EL (cell line): ENCODE results near the gene ALK.

Experiments
- DNase-seq: peaks from one replicate; pipeline ENCODE4 v3.0.0-alpha.2; 2016

ALK gene

DNA sequence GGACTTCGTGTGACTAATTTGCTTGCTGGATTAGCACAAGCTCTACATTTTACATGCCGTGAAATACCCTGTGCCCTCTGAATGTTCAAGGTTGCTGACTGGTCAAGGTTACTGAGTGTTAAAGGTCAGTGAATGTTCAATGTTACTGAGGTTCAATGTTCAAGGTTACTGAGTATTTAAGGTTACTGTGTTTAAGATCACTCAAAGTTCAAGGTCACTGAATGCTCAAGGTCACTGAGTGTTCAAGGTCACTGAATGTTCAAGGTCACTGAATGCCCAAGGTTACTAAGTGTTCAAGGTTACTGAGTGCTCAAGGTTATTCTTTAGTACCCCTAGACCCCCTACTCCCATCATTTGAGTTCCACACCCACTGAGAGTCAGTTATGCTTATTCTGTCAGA is 528.6 kb downstream of the ALK start:
- no peak for DNase-seq

- no peak for DNase-seq
Measured at GRCh38 chr2:29390136-29390535, 531.2 kb downstream of the ALK start.

- DNase-seq, result no peak
Measured at GRCh38 chr2:29389686-29390085, 531.7 kb downstream of the ALK start.

DNA sequence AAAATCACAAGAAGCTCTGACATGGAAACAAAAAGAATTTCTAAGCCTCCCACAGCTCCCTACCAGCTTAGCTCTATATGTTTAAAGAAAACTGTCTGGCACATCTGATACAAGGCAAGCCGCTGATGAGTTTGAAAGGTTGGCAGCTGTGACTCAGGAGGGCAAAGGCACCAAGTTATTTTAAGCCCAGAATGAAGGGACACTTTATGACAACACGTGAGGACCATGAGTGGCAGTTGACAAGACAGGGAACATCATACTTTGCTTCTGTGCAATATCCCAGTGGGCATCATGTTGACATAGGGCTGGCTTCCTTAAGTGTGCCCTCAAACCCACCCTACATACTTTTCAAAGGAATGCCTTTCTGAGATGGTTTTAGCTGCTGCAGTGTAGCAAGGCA is 533.3 kb downstream of the ALK start:
- no peak for DNase-seq

DNA sequence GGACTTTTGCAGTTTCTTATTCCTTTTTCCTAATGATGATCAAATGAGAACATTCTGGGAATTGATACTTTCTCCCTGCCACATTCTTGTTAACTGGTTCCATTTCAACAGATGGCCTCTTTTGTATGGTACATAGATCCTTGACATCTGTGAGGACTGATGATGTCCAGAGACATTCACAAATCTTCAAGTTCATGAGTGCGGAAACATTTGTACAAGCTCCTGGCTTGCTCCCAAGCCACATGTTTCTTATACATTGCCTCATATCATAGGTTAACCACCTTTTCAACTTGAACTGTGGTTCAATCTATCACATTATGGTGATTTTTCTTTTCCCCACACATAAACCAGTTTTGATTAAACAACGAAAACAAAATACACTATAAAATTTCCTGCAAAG is 538.9 kb downstream of the ALK start:
- DNase-seq, result no peak

- DNase-seq, result no peak
Measured at GRCh38 chr2:29377788-29378187, 543.6 kb downstream of the ALK start.

GRCh38 chr2:29376541-29376940 is 544.8 kb downstream of the ALK start:
- no peak for DNase-seq

- peak; percentile 31 for DNase-seq
Measured at GRCh38 chr2:29375843-29376242, 545.5 kb downstream of the ALK start.

DNA sequence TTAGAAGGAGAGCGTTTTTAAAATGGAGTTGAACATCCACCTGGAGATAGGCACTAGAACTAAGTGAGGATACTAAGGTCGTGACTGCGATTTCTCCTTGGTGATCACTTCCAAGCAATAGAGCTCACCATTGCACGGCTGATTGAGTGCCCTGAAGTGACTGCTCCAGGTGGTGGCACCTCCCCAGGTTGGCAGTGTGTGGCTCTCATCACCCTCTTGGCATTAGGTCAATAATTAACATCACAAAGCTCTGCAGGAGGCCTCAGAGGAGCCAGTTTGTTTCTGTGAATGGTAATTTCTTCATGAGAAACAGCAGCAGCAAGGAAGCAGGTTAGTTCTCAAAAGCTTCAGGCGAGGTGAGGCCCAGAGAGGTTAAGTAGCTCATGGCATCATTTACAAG is 546.6 kb downstream of the ALK start:
- no peak for DNase-seq

DNA sequence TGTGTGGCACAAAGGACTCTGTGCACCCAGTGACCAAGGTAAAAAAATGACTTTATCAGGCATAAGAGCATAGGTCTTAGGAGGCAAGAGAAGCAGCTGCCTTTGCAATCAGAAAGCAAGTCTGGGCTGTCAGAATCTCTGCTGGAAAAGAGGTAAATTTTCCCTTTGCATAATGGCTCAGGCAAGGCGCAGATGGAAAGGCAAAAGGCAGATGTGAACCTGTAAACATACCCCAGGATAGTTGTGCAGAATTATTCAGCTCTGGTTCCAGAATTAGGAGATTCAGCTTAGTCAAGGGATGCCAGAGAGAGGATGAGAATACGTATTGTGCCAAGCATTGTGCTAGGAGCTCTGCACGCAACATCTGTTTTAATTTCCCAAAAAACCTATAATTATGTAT is 547.5 kb downstream of the ALK start:
- no peak for DNase-seq

- DNase-seq, result peak; percentile 23
Measured at GRCh38 chr2:29372185-29372584, 549.2 kb downstream of the ALK start.

DNA sequence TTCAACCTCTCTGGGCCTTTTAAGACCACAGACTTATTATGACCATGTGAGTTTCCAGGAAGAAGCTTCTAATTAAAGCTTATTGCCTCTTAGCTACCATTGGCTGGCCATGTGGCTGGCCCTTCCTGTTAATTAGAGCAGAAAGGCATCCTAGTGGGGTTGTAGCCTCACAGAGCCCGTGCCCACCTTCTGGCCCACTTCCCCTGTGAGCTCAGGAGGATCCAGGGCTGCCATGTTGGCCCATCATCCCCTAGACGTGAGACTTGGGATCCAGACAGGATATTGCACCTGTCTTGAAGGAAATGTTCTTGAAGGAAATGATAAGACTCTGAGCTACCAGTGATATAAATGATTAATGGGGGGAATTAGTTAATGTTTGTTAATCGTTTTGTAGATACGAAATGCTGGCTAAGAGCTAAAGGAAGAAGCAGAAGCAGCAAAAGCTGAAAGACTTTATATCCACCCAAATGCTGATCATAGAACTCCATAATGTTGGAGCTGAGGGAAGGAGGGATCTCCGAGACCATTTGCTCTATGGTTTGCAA is 550.7 kb downstream of the ALK start:
- DNase-seq, result no peak

DNA sequence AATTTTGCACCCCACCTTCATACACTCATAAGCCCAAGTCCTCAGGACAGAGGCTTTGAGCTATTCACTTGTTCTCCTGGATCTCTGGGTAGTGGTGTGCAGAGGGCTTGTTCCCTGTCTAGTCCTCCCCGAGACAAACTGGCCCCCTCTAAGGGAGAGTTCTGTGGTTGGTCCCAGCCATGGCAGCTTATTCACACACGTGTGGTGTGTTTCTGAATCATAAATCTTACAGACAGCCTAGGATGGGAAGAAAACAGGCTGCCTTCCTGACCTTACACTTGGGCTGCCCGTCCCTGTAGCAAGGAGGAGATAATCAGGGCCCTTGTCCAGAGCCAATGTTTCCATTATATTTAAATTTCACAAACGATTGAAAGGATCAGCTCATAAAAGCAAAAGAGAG is 551.2 kb downstream of the ALK start:
- no peak for DNase-seq

DNA sequence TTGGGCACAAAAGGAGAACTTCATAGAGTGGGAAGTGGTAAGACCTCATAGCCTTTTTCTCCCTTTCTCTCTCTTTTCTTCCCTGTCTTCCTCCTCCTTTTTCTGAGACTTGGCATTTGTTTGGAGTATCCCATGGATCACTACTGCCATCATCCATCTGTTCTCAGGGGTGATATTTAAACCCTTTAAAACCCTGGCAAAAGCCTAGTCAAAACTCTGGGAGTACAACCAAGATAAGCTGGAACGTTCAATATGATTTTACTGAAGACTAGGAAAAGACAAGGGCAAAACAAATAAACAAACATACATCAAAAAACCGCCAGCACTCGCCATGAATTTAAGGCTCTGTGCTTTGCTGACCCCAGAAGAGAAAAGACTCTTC is 552.7 kb downstream of the ALK start:
- DNase-seq, result no peak

- DNase-seq, result peak; percentile 51
Measured at GRCh38 chr2:29367986-29368658, 553.3 kb downstream of the ALK start.

DNA sequence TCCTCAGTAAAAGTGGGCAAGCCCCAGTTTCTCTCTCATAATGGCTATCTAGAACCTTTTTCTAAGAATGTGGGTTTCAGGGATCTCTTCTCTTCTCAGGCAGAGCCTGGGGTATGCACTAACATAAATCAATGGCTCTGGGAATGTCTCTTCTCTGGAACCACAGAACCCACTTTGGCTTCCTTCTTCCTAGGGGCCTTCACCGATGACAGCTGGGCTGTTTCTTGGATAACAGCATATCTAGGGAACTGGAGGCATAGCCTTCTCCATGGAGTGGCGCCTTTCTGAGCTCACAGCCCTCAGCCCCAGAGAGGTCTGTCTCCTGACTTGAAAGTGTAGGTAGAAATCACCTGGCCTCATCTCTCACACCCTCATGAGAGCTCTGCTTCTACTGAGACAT is 558.3 kb downstream of the ALK start:
- DNase-seq, result no peak

DNA sequence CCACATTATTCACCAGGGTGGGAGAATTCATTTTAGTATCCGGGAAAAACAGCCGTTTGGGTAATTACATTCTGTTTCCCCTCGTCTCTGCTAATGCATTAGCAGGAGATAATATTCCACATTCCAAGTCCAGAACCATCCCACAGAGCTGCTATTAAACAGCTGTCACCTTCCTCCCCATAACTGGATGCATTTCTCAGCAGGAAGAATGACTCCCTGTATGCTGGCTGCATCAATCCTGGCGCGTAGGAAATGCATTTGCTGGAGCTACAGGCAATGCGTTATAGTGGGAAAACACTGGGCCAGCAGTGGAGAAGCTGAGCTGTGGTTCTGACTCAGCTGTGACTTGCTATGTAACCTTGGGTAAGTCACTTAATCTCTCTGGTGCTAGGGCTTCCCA is 560.2 kb downstream of the ALK start:
- no peak for DNase-seq

DNA sequence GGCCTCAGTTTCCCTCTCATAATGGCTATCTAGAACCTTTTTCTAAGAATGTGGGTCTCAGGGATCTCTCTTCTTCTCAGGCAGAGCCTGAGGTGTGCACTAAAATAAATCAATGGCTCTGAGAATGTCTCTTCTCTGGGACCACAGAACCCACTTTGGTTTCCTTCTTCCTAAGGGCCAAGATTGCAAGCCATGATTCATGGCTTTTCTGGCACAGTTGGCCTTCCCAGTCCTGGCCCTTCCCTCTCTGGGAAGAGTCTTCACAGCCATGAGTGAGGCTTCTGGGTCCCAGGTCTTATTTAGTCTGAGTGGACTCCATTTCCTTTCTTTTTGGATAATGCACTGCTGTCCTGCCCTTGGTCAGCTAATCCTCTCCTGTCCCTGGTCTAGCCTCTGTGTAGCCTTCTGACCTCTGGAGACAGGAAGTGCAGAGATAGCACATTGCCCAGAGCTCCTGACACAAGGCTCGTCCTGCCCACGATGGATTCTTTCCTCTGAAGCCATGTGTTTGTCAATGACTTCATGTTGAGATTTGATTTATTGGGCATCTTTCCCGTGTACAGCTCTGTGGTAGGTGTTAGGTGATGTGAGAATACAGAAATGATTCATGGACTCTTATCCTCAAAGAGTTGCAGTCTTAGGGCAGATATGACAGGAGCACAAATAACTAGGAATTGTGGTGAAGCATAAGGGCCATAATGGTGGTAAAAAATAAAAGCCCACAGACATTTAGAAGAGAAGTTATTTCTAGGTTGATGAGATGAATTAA is 561.2 kb downstream of the ALK start:
- no peak for DNase-seq

- DNase-seq, result no peak
Measured at GRCh38 chr2:29353403-29353991, 567.9 kb downstream of the ALK start.

- DNase-seq, result peak; percentile 9
Measured at GRCh38 chr2:29351916-29352591, 569.3 kb downstream of the ALK start.

GRCh38 chr2:29351248-29351647 is 570.1 kb downstream of the ALK start:
- no peak for DNase-seq

- DNase-seq, result no peak
Measured at GRCh38 chr2:29349316-29350030, 571.9 kb downstream of the ALK start.
